NCI-H1105 treated with DMSO at 0.1 percent for 48 hours (cell line): ENCODE data around the gene ZKSCAN5.

Experiments
- DNase-seq: peaks from one replicate; lab custom pipeline; 2025; lab: John Stamatoyannopoulos, UW

ZKSCAN5 gene

DNA sequence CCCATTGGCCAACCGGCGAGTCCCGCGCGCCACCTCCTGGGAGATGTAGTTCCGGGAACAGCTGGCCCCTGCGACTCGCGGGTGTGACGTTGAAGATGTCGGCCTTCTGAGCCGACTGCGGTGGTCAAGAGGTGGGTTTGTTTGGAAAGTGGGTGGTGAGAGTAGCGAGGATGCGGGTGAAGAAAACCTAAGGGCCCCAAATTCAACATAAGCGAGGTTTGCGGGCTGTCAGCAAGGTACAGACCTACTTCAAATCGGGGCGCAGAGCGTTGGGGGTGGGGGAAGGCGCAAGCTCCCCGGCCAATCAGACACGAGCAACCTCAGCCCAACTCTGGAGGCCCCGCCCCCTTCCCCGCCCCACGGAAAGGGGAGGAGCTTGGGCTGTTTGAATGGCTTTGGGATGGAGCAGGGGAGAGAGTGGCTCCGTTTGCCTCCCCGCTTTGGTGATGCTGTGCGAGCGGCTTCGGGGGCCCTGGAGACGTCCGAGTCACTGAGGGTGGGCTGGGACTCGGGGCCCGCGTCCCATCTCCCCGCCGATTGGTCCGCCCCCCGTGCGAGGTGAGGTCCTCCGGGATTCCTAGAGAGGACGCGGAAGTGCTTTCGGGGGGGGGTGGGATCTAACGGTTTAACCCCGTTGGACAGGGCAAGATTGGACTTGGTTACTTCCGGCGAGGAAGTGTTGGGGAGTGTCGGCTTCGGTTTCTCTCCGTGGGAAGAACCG, at the start of gene ZKSCAN5:
ZKSCAN5 (plus strand) TSS at position 60 of the 721 bp plus-strand sequence. CDS start 1,383 bp downstream, outside the sequence.
- peak; percentile 97 for DNase-seq

- DNase-seq: no peak
Observed at GRCh38 chr7:99455874-99456273, 48.6 kb upstream of the ZKSCAN5 start.

DNA sequence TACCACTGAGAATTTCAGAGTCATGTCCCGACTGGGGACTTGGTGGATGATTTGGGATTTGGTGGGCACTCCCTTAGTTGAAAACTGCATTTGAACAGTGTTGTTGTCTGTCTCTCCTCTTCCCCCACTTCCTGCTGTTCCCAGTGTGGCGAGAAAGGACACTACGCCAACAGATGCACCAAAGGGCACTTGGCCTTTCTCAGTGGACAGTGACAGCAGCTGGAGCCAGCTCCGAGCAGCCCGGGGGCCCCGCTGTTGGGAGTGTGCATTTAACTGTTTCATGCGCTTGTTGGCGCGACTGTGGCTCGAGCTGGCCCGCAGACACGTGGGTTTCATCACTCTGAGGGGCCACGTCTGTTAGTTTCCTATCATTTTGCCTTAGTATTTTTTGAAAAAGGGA, 48.2 kb upstream of the ZKSCAN5 start:
- DNase-seq: no peak

- DNase-seq: no peak
Observed at GRCh38 chr7:99457050-99457649, 47.3 kb upstream of the ZKSCAN5 start.

DNA sequence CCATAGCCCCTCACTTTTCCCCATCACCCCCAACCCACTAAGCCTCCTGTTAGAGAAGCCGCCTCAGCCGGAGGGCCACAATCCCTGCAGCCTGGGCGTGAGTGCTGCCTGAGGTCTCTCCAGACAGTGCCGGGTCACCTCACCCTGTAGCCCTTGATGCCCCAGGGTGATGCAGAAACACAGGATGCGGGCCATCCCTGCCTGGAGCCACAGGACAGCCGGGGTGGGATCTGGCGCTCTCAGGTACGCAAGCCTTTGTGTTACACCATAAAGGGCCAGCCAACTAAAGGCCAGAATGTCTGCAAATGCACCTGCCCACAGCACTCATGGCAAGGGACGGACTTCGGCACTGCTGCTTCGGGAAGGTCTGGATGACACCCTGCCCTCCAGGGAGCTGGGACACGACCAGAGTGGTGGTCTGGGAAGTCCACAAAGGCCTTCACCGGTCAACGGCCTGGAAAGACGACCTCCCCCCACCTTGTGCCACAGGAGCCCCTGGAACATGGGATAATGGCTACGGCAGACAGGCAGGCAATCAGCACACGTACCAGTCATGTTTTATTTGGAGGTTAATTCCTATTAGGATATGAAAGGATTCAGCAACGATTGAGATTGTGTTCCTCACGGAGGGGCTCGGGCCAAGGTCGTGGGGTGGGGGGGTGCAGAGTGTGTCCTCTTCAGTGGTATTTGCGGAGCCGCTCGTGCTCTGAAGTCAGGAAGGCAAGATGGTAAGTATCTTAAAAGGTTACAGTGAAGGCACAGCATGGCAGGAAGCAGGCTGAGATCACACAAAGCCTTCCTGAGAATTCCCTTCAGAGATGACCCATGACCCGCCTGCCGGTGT, 46.6 kb upstream of the ZKSCAN5 start:
- DNase-seq: no peak

DNA sequence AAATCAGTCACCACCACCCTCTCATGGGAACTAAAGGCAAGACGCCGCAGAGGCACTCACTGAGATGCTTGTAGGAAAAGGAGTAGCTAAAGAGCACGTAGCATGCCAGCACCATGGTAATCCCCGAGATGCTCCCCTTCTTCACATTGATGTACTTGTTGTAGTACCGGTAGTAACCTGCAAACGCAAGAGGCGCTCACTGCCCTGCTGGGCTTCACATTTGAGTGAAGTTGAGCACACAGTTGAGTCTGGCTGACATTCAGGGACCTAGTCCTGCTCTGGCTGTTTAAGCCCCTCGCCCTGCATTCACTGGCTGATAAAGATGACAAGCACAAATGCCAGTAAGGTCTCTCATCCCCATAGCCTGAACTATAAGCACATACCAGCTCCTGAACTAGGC, 45.4 kb upstream of the ZKSCAN5 start:
- DNase-seq: no peak

- no peak for DNase-seq
Observed at GRCh38 chr7:99460651-99461050, 43.8 kb upstream of the ZKSCAN5 start.

- no peak for DNase-seq
Observed at GRCh38 chr7:99461221-99461620, 43.2 kb upstream of the ZKSCAN5 start.

DNA sequence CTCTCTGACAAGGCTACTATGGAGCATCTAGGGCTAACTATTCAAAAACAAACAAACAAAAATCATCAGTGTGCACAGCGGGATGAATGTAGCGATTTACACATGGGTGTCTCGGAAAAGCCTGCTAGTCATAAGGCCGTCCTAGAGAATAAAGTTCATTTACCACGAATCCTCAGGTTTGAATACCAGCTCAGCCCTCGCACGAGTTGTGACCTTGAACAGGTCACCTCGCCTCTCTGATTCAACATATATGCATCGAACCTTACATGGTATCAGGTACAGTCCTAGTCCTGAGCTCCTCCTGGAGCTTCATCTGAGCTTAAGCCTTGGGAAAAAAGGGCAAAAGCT, 39.1 kb upstream of the ZKSCAN5 start:
- DNase-seq: no peak

- no peak for DNase-seq
Observed at GRCh38 chr7:99468336-99468918, 36.0 kb upstream of the ZKSCAN5 start.

DNA sequence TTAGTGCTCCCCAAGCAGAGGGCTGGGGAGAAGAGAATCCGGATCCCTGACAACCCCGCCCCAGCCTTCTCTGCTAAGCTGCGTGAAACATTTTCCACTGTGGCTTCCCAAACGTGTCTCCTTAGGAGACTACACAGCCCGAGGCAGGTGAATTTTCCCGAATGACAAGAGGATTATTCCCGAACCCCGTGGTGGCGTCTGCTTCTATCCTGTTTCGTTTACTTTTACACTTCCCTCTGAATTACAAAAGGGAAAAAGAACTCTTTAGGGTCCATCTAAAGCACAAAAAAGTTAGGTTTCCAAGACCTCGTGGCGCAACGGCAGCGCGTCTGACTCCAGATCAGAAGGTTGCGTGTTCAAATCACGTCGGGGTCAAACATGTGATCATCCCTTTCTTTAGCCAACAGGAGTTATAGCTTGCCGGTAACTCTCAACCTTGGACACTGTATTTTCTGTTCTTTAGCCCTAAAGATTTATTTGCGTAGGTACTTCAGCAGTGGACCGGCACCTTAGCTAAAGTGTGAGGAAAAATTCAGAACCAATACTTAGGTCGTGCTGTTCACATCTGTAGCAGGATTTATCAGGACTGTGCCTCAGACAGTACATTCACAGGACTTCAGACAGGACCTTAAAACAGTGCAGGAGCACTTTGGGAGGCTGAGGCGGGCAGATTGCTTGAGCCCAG, 34.9 kb upstream of the ZKSCAN5 start:
- no peak for DNase-seq

- peak; percentile 95 for DNase-seq
Observed at GRCh38 chr7:99472561-99473314, 31.7 kb upstream of the ZKSCAN5 start, which contains the start of gene ZNF789. Gene ZNF789 (plus strand): TSS chr7:99472890. CDS start chr7:99476457, 3,567 bp downstream.

- peak; percentile 17 for DNase-seq
Observed at GRCh38 chr7:99473315-99473596, 31.2 kb upstream of the ZKSCAN5 start.

DNA sequence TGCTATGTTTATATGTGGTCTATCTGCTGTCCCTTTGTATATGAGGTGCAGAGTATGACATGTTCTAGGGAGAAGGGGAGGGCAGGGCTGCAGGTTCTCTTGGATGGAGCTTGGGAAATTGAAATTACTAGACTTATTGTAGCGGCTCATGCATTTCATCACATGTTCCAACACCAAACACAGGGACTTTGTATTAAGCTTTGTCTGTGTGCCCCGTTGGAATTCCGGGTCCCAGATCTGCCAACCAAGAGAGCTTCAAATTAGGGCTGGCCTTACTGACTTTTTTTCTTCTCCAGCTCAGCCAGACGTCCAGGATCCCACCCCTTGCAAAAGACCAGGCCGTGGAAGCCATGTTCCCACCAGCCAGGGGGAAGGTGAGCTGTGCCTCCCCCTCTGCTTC, 28.4 kb upstream of the ZKSCAN5 start:
- no peak for DNase-seq

GRCh38 chr7:99478464-99479440, 25.7 kb upstream of the ZKSCAN5 start:
- DNase-seq: no peak

DNA sequence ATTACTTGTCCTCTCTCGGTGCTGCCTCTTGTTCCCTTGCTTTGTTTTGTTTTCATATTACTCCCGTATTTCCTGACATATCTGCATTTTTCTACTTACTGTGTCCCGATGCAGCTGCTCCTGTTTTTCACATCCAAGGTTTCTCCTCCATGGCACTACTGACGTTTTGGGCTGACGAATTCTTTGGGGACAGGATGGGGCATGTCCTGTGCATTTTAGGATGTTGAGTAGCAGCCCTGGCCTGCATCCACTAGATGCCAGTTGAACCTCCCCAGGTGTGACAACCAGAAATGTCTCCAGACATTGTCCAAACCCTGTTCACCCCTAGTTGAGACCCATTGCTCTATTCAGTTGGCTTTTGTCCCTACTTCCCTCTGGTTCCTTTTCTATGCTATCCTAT, 19.4 kb upstream of the ZKSCAN5 start:
- DNase-seq: no peak

DNA sequence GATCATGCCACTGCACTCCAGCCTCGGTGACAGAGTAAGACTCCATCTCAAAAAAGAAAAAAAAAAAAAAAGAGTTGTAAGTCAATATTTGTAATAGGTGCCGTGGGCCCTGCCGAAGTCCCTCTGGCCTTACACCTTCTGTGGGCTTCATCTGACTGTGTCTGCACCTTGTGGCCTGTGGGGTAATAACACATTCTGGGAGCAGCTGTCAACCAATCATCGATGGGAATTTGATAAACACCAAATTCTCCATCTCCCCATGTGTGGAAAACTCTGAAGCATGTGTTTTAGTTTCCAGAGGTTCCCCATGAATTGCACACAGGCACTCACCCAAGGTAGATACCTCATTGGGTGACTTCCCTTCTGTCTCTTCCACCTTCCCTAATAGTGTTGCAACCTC, 15.2 kb upstream of the ZKSCAN5 start:
- no peak for DNase-seq

GRCh38 chr7:99490878-99491277, 13.6 kb upstream of the ZKSCAN5 start:
- DNase-seq: no peak

GRCh38 chr7:99493823-99494222, 10.6 kb upstream of the ZKSCAN5 start:
- DNase-seq: no peak
